Transverse colon (tissue), 4 donors: ENCODE results near the gene SLC27A6. TPM values are rescaled to one million over a fixed set of nuclear protein-coding genes. Genes with fewer than 3 reads are reported as not detected.

Source experiments
- DNase-seq: peaks from one replicate; pipeline ENCODE4 v3.0.0-alpha.2; 2019
- H3K27ac ChIP-seq, 4 donors: fragments of 200-600 bp; sonication (generic); 2 replicates each; pipeline ENCODE4 v1.5.1; 2016 to 2018; ENCODE audit warnings: inconsistent platforms in 4 of 4
- H3K27me3 ChIP-seq: fragments of 200-600 bp; sonication (generic); 2 replicates; pipeline ENCODE4 v1.5.1; 2017; ENCODE audit warnings: inconsistent platforms
- H3K36me3 ChIP-seq, 4 donors: fragments of 200-600 bp; sonication (generic); 2 replicates each; pipeline ENCODE4 v1.5.1; 2017 to 2019; ENCODE audit warnings: inconsistent platforms in 4 of 4
- H3K4me1 ChIP-seq, 4 donors: fragments of 200-600 bp; sonication (generic); 2 replicates each; pipeline ENCODE4 v1.5.1; 2017 to 2020; ENCODE audit warnings: inconsistent platforms in 4 of 4
- H3K4me3 ChIP-seq, 4 donors: fragments of 200-600 bp; sonication (generic); 1 replicate in 1 of 4; 2 replicates in 3 of 4; pipeline versions ENCODE4 v1.5.1 to v1.6.1; 2017 to 2019; ENCODE audit warnings: inconsistent platforms in 4 of 4
- H3K9me3 ChIP-seq, 2 donors: fragments of 200-600 bp; sonication (generic); 2 replicates each; pipeline ENCODE4 v1.5.1; 2017 to 2019; ENCODE audit warnings: inconsistent platforms in 2 of 2
- EP300 ChIP-seq: sonication (generic); formaldehyde crosslinking; IDR thresholded peaks from one replicate; pipeline ENCODE4 v1.6.1; 2017; ENCODE audit warnings: antibody characterized with exemption, low read depth
- POLR2A ChIP-seq: fragments of 450-650 bp; IDR thresholded peaks from one replicate; pipeline ENCODE4 v1.6.1; 2016; ENCODE audit warnings: antibody characterized with exemption, mild to moderate bottlenecking, moderate library complexity
- POLR2AphosphoS5 ChIP-seq, 3 donors: sonication (generic); formaldehyde crosslinking; IDR thresholded peaks; one replicate each; pipeline ENCODE4 v1.6.1; 2016; ENCODE audit warnings: antibody characterized with exemption in 3 of 3
- WGBS, 2 donors: methylation state at CpG; one replicate each; pipeline ENCODE4 v1.1.5; 2018; ENCODE audit warnings: low coverage in 1 of 2; 5-methylcytosine and 5-hydroxymethylcytosine counted together
- in situ Hi-C, 4 donors: fragments of 200-750 bp; cut with MboI; loops; one replicate each; pipeline versions ENCODE4 v1.15.0 to v1.15.1; 2017; ENCODE audit warnings: low sequenced_read_pairs in 3 of 4, low pct_ligation_motif_present in 1 of 4, low pct_unique_long_range_greater_than_20kb in 1 of 4
- intact Hi-C: fragments of 100-400 bp; cut with DNase I; formaldehyde crosslinking; loops from one replicate; pipeline ENCODE4 v1.15.1; 2023; ENCODE audit warnings: low total_unique reads
- total RNA-seq, 4 donors: library from RNA; depleted of rRNA; stranded (reverse); fragments of >200 nt; gene quantifications; one replicate each; pipeline ENCODE4 v1.1.0, GENCODE V29; 2016
- TF ChIP-seq, protein P1 (sequence below), 5 experiments: fragments of 200-600 bp in 3 of 5; fragments of 450-650 bp in 2 of 5; sonication (generic) in 3 of 5; IDR thresholded peaks; 1 replicate in 2 of 5; 2 replicates in 3 of 5; pipeline ENCODE4 v1.5.1; 2016 to 2017; ENCODE audit warnings: antibody characterized with exemption in 5 of 5, inconsistent platforms in 3 of 5, mild to moderate bottlenecking in 2 of 5, moderate library complexity in 1 of 5

SLC27A6 gene
- total RNA-seq, 4 donors from 2014 or later = 0.27 to 0.64 TPM; not detected in 2

- H3K4me3 ChIP-seq = no peak overlapping the region
- in situ Hi-C loops = no loop called here
- no peaks in the 10 kb centered on the region for H3K36me3 ChIP-seq
- no peaks in the 10 kb centered on the region for H3K9me3 ChIP-seq
- TF ChIP-seq POLR2A = no peak
- H3K4me1 ChIP-seq = peaks cover 0 to 4% (median 0%) of the 10 kb centered on the region in 4 donors
- DNase-seq = no peak
- H3K27me3 ChIP-seq = no peaks in the 10 kb centered on the region
- intact Hi-C loops = no loop called here
- H3K27ac ChIP-seq = no peak overlapping the region
Observed at GRCh38 chr5:129053438-129053837, 88.2 kb downstream of the SLC27A6 start.

GRCh38 chr5:129057329-129057728 is 92.0 kb downstream of the SLC27A6 start:
- intact Hi-C loops (no loop called here), in situ Hi-C loops (no loop called here)
- Histone ChIP-seq H3K4me1 (no peaks in the 10 kb centered on the region), H3K27ac (no peak overlapping the region), H3K36me3 (no peaks in the 10 kb centered on the region), H3K9me3 (no peaks in the 10 kb centered on the region), H3K27me3 (no peaks in the 10 kb centered on the region), H3K4me3 (no peak overlapping the region)
- TF ChIP-seq POLR2A = no peak
- no peak for TF ChIP-seq POLR2AphosphoS5 (IDR thresholded peaks at IDR 0.05)
- TF ChIP-seq EP300 = no peak
- TF ChIP-seq, protein P1, sequence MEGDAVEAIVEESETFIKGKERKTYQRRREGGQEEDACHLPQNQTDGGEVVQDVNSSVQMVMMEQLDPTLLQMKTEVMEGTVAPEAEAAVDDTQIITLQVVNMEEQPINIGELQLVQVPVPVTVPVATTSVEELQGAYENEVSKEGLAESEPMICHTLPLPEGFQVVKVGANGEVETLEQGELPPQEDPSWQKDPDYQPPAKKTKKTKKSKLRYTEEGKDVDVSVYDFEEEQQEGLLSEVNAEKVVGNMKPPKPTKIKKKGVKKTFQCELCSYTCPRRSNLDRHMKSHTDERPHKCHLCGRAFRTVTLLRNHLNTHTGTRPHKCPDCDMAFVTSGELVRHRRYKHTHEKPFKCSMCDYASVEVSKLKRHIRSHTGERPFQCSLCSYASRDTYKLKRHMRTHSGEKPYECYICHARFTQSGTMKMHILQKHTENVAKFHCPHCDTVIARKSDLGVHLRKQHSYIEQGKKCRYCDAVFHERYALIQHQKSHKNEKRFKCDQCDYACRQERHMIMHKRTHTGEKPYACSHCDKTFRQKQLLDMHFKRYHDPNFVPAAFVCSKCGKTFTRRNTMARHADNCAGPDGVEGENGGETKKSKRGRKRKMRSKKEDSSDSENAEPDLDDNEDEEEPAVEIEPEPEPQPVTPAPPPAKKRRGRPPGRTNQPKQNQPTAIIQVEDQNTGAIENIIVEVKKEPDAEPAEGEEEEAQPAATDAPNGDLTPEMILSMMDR (IDR thresholded peaks at IDR 0.05) = no peak
- DNase-seq = no peak
- WGBS, 2 donors = 89% methylated on average over 3 of the region's 3 CpGs; no CpG with 5 or more reads in 1 of the 2 donors

DNA sequence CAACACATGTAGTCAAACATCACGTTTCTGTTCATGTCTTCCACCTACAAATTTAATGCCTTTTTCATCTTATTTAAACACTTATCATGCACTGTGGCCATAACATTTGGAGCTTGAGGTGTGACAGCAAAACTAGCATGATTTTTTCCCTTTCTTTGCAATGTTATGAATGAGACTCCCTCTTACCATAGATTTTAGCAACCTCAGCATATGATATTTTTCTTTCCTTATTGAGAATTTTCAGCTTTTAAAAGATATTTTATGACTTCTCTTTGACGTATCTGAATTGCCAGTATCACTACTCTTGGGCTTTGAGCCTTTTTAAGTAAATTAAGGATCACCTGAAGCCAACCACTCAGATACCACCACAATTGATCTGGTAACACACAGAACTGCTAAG is 96.6 kb downstream of the SLC27A6 start:
- Histone ChIP-seq H3K36me3 (no peaks in the 10 kb centered on the region), H3K27ac (no peak overlapping the region), H3K27me3 (no peaks in the 10 kb centered on the region), H3K4me3 (no peak overlapping the region), H3K9me3 (no peaks in the 10 kb centered on the region), H3K4me1 (no peaks in the 10 kb centered on the region)
- intact Hi-C loops (no loop called here), in situ Hi-C loops (no loop called here)
- no peak for TF ChIP-seq EP300
- TF ChIP-seq, protein P1 (IDR thresholded peaks at IDR 0.05) = no peak
- TF ChIP-seq POLR2AphosphoS5 (IDR thresholded peaks at IDR 0.05) = no peak
- TF ChIP-seq POLR2A = no peak
- DNase-seq = no peak
- WGBS, 2 donors = 56 to 57% methylated on average over 2 of the region's 2 CpGs

GRCh38 chr5:129063483-129064113 is 98.3 kb downstream of the SLC27A6 start:
- Histone ChIP-seq H3K9me3 (no peaks in the 10 kb centered on the region), H3K27me3 (no peaks in the 10 kb centered on the region), H3K4me1 (no peaks in the 10 kb centered on the region), H3K27ac (no peak overlapping the region), H3K4me3 (no peak overlapping the region), H3K36me3 (no peaks in the 10 kb centered on the region)
- 65% methylated on average over 1 of the region's 1 CpG; no CpG with 5 or more reads in 1 of the 2 donors for WGBS, 2 donors
- intact Hi-C loops (no loop called here), in situ Hi-C loops (no loop called here)
- DNase-seq = no peak
- no peak for TF ChIP-seq POLR2AphosphoS5 (IDR thresholded peaks at IDR 0.05)
- TF ChIP-seq, protein P1 (IDR thresholded peaks at IDR 0.05) = no peak
- no peak for TF ChIP-seq POLR2A

DNA sequence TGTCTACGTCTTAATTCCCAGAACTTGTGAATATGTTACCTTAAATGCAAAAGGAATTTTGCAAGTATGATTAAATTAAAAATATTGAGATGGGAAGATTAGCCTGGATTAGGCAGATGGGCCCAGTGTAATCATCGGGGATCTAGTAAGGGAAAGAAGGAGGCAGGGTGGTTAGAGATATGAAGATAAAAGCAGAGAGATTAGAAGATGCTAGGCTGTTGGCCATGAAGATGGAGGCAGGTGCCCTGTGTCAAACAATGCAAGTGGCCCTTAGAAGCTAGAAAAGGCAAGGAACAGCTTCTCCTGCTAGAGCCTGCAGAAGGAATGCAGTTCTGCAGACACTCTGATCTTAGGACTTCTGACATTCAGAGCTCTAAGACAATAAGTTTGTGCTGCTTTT is 100.4 kb downstream of the SLC27A6 start:
- H3K9me3 ChIP-seq = no peaks in the 10 kb centered on the region
- DNase-seq = no peak
- no peak overlapping the region for H3K27ac ChIP-seq
- H3K4me3 ChIP-seq = no peak overlapping the region
- TF ChIP-seq EP300 (no peak), POLR2A (no peak), POLR2AphosphoS5 (IDR thresholded peaks at IDR 0.05) (no peak)
- TF ChIP-seq, protein P1 (IDR thresholded peaks at IDR 0.05) = no peak
- H3K4me1 ChIP-seq = no peaks in the 10 kb centered on the region
- intact Hi-C loops (no loop called here), in situ Hi-C loops (no loop called here)
- H3K27me3 ChIP-seq = no peaks in the 10 kb centered on the region
- 84 to 89% methylated on average over 2 of the region's 2 CpGs for WGBS, 2 donors
- no peaks in the 10 kb centered on the region for H3K36me3 ChIP-seq
